HTERT RPE-1 (cell line): ENCODE results near the gene PC.
"Not testable (repeated sequence)": the region's sequence is repeated elsewhere in the genome, so short reads cannot be mapped to it uniquely, and the experiment has no call there.

ENCODE experiments used
- in situ Hi-C: fragments of 300-500 bp; cut with MboI; formaldehyde crosslinking; loops from 4 replicates; pipeline ENCODE4 v1.14.3; 2020; ENCODE audit warnings: low sequenced_read_pairs

PC gene, protein sequence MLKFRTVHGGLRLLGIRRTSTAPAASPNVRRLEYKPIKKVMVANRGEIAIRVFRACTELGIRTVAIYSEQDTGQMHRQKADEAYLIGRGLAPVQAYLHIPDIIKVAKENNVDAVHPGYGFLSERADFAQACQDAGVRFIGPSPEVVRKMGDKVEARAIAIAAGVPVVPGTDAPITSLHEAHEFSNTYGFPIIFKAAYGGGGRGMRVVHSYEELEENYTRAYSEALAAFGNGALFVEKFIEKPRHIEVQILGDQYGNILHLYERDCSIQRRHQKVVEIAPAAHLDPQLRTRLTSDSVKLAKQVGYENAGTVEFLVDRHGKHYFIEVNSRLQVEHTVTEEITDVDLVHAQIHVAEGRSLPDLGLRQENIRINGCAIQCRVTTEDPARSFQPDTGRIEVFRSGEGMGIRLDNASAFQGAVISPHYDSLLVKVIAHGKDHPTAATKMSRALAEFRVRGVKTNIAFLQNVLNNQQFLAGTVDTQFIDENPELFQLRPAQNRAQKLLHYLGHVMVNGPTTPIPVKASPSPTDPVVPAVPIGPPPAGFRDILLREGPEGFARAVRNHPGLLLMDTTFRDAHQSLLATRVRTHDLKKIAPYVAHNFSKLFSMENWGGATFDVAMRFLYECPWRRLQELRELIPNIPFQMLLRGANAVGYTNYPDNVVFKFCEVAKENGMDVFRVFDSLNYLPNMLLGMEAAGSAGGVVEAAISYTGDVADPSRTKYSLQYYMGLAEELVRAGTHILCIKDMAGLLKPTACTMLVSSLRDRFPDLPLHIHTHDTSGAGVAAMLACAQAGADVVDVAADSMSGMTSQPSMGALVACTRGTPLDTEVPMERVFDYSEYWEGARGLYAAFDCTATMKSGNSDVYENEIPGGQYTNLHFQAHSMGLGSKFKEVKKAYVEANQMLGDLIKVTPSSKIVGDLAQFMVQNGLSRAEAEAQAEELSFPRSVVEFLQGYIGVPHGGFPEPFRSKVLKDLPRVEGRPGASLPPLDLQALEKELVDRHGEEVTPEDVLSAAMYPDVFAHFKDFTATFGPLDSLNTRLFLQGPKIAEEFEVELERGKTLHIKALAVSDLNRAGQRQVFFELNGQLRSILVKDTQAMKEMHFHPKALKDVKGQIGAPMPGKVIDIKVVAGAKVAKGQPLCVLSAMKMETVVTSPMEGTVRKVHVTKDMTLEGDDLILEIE

DNA sequence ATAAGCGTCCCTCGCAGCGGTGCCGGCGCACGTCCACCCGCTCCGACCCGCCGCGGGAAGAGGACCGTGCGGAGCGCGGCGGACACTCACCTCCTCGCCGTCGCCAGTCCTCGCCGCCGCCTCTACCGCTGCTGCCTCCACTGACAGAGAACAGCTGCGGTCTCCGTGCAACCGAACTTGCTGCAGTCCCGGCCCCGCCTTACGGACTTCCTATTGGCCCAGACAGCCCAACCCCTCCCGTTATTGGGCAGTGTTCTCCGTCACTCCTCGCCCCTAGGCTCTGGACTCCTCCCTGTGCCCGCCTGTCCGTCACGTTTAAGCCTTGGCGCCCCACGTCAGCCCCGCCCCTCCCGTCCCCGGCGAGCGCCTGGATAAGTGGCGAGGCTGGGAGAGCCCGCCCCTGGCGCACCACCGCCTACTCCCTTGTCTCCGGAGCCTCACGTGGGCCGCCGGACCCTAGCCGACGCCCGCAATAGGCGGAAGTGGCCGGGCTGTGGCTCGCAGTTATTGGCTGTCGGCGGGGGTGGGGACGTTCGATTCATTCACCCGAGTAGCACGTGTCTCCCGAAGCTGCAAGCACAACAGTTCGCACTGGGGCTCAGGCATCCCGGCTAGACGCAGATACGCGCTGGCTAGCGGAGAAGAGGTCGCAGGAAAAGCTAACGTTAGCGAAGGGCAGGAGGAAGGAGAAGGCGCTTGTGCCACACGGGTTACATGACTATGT is at the start of gene PC:
TSS of gene PC (minus strand) at position 152 of the 724 bp plus-strand sequence. CDS start 86,224 bp downstream, outside the sequence.
- in situ Hi-C loops: no loop called here

DNA sequence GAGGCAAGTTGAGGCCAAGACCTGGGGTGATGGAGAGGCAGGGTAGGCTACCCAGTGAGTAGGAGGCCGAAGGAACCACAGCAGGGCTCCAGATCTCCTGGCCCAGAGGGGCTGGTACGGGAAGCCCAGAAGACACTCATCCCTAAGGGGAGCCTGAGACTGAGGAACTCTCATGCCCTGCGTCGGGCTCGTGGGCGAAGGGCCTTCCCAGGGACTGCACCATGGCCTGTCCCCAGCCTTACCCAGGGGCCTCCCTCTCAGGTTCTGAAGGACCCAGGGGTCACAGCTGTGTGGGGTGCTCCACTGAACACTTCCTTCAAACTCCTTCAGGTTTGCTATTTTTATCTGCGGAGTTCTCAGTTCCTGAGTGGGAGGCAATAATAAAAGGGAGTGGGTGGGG is 48.9 kb upstream of the PC start:
- in situ Hi-C loops: no loop called here

- in situ Hi-C loops: no loop called here
Measured at GRCh38 chr11:67006029-67006884, 48.1 kb upstream of the PC start.

GRCh38 chr11:67005200-67005599 is 47.0 kb upstream of the PC start:
- in situ Hi-C loops: not testable (repeated sequence)

DNA sequence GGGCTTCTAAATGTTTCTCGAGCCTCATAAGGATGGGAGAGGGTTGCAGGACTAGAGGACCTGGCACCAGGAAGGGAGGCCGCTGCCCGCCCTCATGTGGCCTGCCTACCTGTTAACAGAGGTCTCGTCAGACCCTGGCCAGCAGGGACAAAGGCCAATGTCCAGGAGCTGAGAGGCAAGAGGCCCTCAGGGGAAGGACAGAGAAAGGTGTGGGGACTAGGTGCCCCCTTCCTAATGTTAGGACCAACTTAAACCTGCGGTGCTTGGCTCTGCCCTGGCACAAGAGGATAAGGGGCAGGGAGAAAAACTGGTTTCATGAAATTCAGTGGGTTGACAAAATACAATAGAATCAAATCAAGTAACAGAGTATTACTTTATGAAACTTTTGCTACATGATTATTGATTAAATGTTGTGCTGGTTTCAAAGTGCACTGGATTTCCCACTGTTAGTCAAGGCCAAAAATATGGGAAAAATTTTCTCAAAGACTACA is 44.8 kb upstream of the PC start:
- in situ Hi-C loops: no loop called here

- in situ Hi-C loops: no loop called here
Measured at GRCh38 chr11:67002297-67002913, 44.2 kb upstream of the PC start.

- in situ Hi-C loops: no loop called here
Measured at GRCh38 chr11:67001332-67001731, 43.1 kb upstream of the PC start.

GRCh38 chr11:66999555-66999954 is 41.4 kb upstream of the PC start:
- in situ Hi-C loops: no loop called here

- in situ Hi-C loops: no loop called here
Measured at GRCh38 chr11:66996609-66997273, 38.6 kb upstream of the PC start.

- in situ Hi-C loops: no loop called here
Measured at GRCh38 chr11:66992041-66992440, 33.9 kb upstream of the PC start.

DNA sequence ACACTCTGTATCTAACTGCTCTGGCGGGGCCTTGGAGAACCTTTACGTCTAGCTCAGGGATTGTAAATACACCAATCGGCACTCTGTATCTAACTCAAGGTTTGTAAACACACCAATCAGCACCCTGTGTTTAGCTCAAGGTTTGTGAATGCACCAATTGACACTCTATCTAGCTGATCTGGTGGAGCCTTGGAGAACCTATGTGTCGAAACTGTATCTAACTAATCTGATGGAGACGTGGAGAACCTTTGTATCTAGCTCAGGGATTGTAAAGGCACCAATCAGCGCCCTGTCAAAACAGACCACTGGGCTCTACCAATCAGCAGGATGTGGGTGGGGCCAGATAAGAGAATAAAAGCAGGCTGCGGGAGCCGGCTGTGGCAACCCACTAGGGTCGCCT is 31.2 kb upstream of the PC start:
- in situ Hi-C loops: not testable (repeated sequence)

GRCh38 chr11:66988741-66989140 is 30.6 kb upstream of the PC start:
- in situ Hi-C loops: not testable (repeated sequence)

- in situ Hi-C loops: no loop called here
Measured at GRCh38 chr11:66987924-66988637, 29.9 kb upstream of the PC start.

GRCh38 chr11:66987158-66987620 is 29.0 kb upstream of the PC start:
- in situ Hi-C loops: no loop called here

DNA sequence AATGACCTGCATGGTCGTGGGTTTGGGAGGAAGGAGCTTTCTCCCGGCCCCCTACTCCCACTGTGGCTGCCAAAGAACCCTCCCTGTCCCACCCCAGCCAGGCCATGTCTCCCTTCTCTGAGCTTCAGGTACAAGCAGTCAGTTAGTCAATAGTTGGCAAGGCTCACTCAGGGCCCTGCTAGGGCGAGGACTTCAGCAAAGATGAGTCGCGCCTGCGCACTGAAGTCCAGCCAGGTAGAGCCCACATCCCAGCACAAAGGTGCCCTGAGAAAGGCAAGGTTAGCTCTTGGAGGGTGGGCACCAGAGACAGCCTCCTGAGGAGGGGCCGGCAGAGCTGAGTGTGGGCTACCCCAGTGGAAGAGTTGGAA is 28.0 kb upstream of the PC start:
- in situ Hi-C loops: no loop called here

GRCh38 chr11:66985508-66986177 is 27.5 kb upstream of the PC start:
- in situ Hi-C loops: no loop called here

GRCh38 chr11:66983275-66983924 is 25.2 kb upstream of the PC start:
- in situ Hi-C loops: no loop called here
